Fibroblast of skin of left quadriceps (primary cell): ENCODE results near the gene ABCB4.

ENCODE experiments used
- DNase-seq, 2 experiments: peaks; one replicate each; pipeline ENCODE4 v3.0.0-alpha.2; 2013; ENCODE audit warnings: low read depth in 2 of 2

ABCB4 gene

GRCh38 chr7:87475359-87476178 lies at the start of gene ABCB4:
ABCB4 (minus strand) TSS chr7:87475680; CDS start chr7:87475465, 215 bp downstream.
- no peak for DNase-seq

GRCh38 chr7:87518735-87519134 lies 43.3 kb upstream of the ABCB4 start:
- DNase-seq: no peak

- no peak for DNase-seq
Measured at GRCh38 chr7:87517891-87518290, 42.4 kb upstream of the ABCB4 start.

- no peak for DNase-seq
Measured at GRCh38 chr7:87517136-87517815, 41.8 kb upstream of the ABCB4 start.

- no peak for DNase-seq
Measured at GRCh38 chr7:87513735-87514335, 38.4 kb upstream of the ABCB4 start.

GRCh38 chr7:87512906-87513305 lies 37.4 kb upstream of the ABCB4 start:
- no peak for DNase-seq

GRCh38 chr7:87511510-87511909 lies 36.0 kb upstream of the ABCB4 start:
- DNase-seq: no peak

- DNase-seq: no peak
Measured at GRCh38 chr7:87510411-87510875, 35.0 kb upstream of the ABCB4 start.

GRCh38 chr7:87507446-87507845 lies 32.0 kb upstream of the ABCB4 start:
- no peak for DNase-seq

GRCh38 chr7:87506246-87507180 lies 31.0 kb upstream of the ABCB4 start:
- no peak for DNase-seq

GRCh38 chr7:87505557-87506245 lies 30.2 kb upstream of the ABCB4 start:
- DNase-seq: no peak

GRCh38 chr7:87505122-87505521 lies 29.6 kb upstream of the ABCB4 start:
- no peak for DNase-seq

- no peak for DNase-seq
Measured at GRCh38 chr7:87499494-87499893, 24.0 kb upstream of the ABCB4 start.

GRCh38 chr7:87498893-87499292 lies 23.4 kb upstream of the ABCB4 start:
- DNase-seq: no peak

GRCh38 chr7:87497482-87497881 lies 22.0 kb upstream of the ABCB4 start:
- DNase-seq: no peak

GRCh38 chr7:87495366-87495765 lies 19.9 kb upstream of the ABCB4 start:
- no peak for DNase-seq

- no peak for DNase-seq
Measured at GRCh38 chr7:87494454-87494853, 19.0 kb upstream of the ABCB4 start.

- DNase-seq: no peak
Measured at GRCh38 chr7:87483131-87483530, 7.7 kb upstream of the ABCB4 start.

- no peak for DNase-seq
Measured at GRCh38 chr7:87482115-87482514, 6.6 kb upstream of the ABCB4 start.

GRCh38 chr7:87480386-87480785 lies 4.9 kb upstream of the ABCB4 start:
- no peak for DNase-seq

- no peak for DNase-seq
Measured at GRCh38 chr7:87479951-87480350, 4.5 kb upstream of the ABCB4 start.
